Measurements from ENCODE around the gene EPN3.

DNA sequence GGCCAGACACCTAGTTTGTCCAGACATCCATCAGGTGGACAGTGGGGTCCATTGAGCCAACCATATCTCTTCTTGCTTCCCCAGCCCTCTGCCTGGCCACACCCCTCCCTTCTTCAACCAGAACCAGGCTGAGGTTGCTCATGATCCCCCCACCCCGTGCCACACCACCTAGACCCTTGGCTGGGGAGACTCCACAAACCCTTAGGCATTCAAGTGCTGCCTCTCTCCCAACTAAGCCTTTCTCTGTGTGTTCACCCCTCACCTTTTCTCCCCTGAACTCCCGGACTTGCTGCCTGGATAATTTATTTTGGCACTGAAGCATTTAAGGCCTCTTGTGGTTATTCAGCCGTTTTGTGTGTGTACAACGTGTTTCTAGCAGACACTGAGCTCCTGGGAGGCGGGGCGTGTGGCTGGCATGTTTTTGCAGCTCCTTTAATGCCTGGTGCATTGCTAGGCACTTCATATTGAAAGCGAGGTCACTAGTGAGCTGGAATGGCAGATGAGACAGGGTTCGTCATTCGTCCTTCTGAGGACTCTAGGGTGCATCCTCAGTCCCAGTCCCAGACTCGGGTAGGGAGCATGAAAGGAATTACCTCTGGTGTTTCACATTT lies 56.7 kb downstream of the EPN3 start:
- TF ChIP-seq, protein P1, sequence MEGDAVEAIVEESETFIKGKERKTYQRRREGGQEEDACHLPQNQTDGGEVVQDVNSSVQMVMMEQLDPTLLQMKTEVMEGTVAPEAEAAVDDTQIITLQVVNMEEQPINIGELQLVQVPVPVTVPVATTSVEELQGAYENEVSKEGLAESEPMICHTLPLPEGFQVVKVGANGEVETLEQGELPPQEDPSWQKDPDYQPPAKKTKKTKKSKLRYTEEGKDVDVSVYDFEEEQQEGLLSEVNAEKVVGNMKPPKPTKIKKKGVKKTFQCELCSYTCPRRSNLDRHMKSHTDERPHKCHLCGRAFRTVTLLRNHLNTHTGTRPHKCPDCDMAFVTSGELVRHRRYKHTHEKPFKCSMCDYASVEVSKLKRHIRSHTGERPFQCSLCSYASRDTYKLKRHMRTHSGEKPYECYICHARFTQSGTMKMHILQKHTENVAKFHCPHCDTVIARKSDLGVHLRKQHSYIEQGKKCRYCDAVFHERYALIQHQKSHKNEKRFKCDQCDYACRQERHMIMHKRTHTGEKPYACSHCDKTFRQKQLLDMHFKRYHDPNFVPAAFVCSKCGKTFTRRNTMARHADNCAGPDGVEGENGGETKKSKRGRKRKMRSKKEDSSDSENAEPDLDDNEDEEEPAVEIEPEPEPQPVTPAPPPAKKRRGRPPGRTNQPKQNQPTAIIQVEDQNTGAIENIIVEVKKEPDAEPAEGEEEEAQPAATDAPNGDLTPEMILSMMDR (IDR thresholded peaks at IDR 0.05; ENCODE audit: poor library complexity, severe bottlenecking) = no peak
- no peak for TF ChIP-seq EP300 (conservative IDR thresholded peaks at IDR 0.05; ENCODE audit: poor library complexity, severe bottlenecking)
- no peak for TF ChIP-seq POLR2AphosphoS5 (IDR thresholded peaks at IDR 0.05)
- no peak for TF ChIP-seq RAD21 (conservative IDR thresholded peaks at IDR 0.05)
- TF ChIP-seq MXI1 (conservative IDR thresholded peaks at IDR 0.05; ENCODE audit: poor library complexity, severe bottlenecking) = no peak
- TF ChIP-seq, protein P2, sequence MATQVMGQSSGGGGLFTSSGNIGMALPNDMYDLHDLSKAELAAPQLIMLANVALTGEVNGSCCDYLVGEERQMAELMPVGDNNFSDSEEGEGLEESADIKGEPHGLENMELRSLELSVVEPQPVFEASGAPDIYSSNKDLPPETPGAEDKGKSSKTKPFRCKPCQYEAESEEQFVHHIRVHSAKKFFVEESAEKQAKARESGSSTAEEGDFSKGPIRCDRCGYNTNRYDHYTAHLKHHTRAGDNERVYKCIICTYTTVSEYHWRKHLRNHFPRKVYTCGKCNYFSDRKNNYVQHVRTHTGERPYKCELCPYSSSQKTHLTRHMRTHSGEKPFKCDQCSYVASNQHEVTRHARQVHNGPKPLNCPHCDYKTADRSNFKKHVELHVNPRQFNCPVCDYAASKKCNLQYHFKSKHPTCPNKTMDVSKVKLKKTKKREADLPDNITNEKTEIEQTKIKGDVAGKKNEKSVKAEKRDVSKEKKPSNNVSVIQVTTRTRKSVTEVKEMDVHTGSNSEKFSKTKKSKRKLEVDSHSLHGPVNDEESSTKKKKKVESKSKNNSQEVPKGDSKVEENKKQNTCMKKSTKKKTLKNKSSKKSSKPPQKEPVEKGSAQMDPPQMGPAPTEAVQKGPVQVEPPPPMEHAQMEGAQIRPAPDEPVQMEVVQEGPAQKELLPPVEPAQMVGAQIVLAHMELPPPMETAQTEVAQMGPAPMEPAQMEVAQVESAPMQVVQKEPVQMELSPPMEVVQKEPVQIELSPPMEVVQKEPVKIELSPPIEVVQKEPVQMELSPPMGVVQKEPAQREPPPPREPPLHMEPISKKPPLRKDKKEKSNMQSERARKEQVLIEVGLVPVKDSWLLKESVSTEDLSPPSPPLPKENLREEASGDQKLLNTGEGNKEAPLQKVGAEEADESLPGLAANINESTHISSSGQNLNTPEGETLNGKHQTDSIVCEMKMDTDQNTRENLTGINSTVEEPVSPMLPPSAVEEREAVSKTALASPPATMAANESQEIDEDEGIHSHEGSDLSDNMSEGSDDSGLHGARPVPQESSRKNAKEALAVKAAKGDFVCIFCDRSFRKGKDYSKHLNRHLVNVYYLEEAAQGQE (IDR thresholded peaks at IDR 0.05; ENCODE audit: borderline replicate concordance) = no peak
- no peak for TF ChIP-seq SMC3 (conservative IDR thresholded peaks at IDR 0.05; ENCODE audit: poor library complexity)
- no peak for TF ChIP-seq EZH2 (IDR thresholded peaks at IDR 0.05; ENCODE audit: borderline replicate concordance, insufficient read depth, low read length, poor library complexity, severe bottlenecking)
